OCI-LY7 (cell line): ENCODE data around the gene NELFCD. TPM values are rescaled to one million over a fixed set of nuclear protein-coding genes. Genes with fewer than 3 reads are reported as not detected.

Experiments used
- BruUV-seq: library from RNA; stranded (reverse); fragments of 400-500 nt; replicated peaks from 2 replicates; lab custom pipeline; 2021; lab: Mats Ljungman, UMichigan
- CTCF ChIA-PET: fragments of 300-600 bp; sonication (Branson Sonifier 250); formaldehyde crosslinking; loops from one replicate; lab custom pipeline; 2022; ENCODE audit warnings: antibody characterized with exemption; ENCODE audit not compliant: unreplicated experiment; lab: Charles Lee
- POLR2A ChIA-PET: fragments of 300-600 bp; sonication (Branson Sonifier 250); formaldehyde crosslinking; loops from one replicate; lab custom pipeline; 2022; ENCODE audit warnings: antibody characterized with exemption; lab: Charles Lee
- DNase-seq: peaks from one replicate; pipeline ENCODE4 v3.0.0-alpha.2; 2015; ENCODE audit warnings: low spot score
- H2AFZ ChIP-seq: fragments of 200-600 bp; sonication (generic), shearing (Covaris generic); 2 replicates; pipeline ENCODE4 v1.6.1; 2014; ENCODE audit warnings: mild to moderate bottlenecking, antibody characterized with exemption, low read length, moderate library complexity
- H3K27ac ChIP-seq: fragments of 200-600 bp; sonication (generic); 2 replicates; pipeline ENCODE4 v1.5.1; 2014; ENCODE audit warnings: mixed run types, low read depth, mild to moderate bottlenecking, moderate library complexity, low read length, inconsistent platforms; ENCODE audit not compliant: poor library complexity, severe bottlenecking
- H3K36me3 ChIP-seq: fragments of 200-600 bp; sonication (generic); 2 replicates; pipeline ENCODE4 v1.6.1; 2014; ENCODE audit warnings: mild to moderate bottlenecking, antibody characterized with exemption, low read length, moderate library complexity, mixed read lengths; ENCODE audit not compliant: insufficient read depth
- H3K4me1 ChIP-seq: fragments of 200-600 bp; sonication (generic); 2 replicates; pipeline ENCODE4 v1.5.1; 2014; ENCODE audit warnings: mild to moderate bottlenecking, low read length; ENCODE audit not compliant: insufficient read depth, poor library complexity, severe bottlenecking
- H3K4me2 ChIP-seq: fragments of 200-600 bp; sonication (generic); 2 replicates; pipeline ENCODE4 v1.6.1; 2014; ENCODE audit warnings: mild to moderate bottlenecking, low read length
- H3K4me3 ChIP-seq: fragments of 200-600 bp; sonication (generic); 2 replicates; pipeline ENCODE4 v1.5.1; 2014; ENCODE audit warnings: mild to moderate bottlenecking, low read depth, low read length; ENCODE audit not compliant: poor library complexity, severe bottlenecking
- H3K79me2 ChIP-seq: fragments of 200-600 bp; sonication (generic); 2 replicates; pipeline ENCODE4 v1.6.1; 2016; ENCODE audit warnings: low read depth, mild to moderate bottlenecking, low read length, moderate library complexity, mixed read lengths; ENCODE audit not compliant: insufficient read depth
- H3K9me2 ChIP-seq: fragments of 200-600 bp; sonication (generic); 2 replicates; pipeline ENCODE4 v1.6.1; 2016; ENCODE audit warnings: mild to moderate bottlenecking, low read length, mixed read lengths; ENCODE audit not compliant: insufficient read depth
- H3K9me3 ChIP-seq: fragments of 200-600 bp; sonication (generic); 2 replicates; pipeline ENCODE4 v1.6.1; 2014; ENCODE audit warnings: mild to moderate bottlenecking, mixed run types, low read length, mixed read lengths
- H4K20me1 ChIP-seq: fragments of 200-600 bp; sonication (generic); 2 replicates; pipeline ENCODE4 v1.6.1; 2014; ENCODE audit warnings: mild to moderate bottlenecking, antibody characterized with exemption, low read length, moderate library complexity, mixed read lengths; ENCODE audit not compliant: insufficient read depth
- EZH2phosphoT487 ChIP-seq: fragments of 200-600 bp; sonication (generic); IDR thresholded peaks from 2 replicates; pipeline ENCODE4 v1.6.1; 2018; ENCODE audit warnings: low read depth, borderline replicate concordance, mild to moderate bottlenecking, mixed run types, antibody characterized with exemption, low read length, moderate library complexity, mixed read lengths
- intact Hi-C: fragments of 100-400 bp; cut with micrococcal nuclease; formaldehyde crosslinking; loops from one replicate; pipeline ENCODE4 v1.10.0; 2022; ENCODE audit not compliant: unreplicated experiment
- total RNA-seq, 2 experiments: library from RNA; depleted of rRNA in 1 of 2; stranded (reverse); fragments of >200 nt in 1 of 2; shearing (Covaris generic) in 1 of 2; gene quantifications; 2 replicates each; pipeline ENCODE4 v1.2.3, GENCODE V29; 2014 to 2022
- TF ChIP-seq, protein P1 (sequence below): fragments of 200-600 bp; sonication (generic); conservative IDR thresholded peaks from 2 replicates; pipeline ENCODE4 v1.5.1; 2014; ENCODE audit warnings: mild to moderate bottlenecking, antibody characterized with exemption, low read length, moderate library complexity, mixed read lengths

NELFCD gene
- total RNA-seq, 2 experiments from 2014 or later = 90.7 to 143 TPM

DNA sequence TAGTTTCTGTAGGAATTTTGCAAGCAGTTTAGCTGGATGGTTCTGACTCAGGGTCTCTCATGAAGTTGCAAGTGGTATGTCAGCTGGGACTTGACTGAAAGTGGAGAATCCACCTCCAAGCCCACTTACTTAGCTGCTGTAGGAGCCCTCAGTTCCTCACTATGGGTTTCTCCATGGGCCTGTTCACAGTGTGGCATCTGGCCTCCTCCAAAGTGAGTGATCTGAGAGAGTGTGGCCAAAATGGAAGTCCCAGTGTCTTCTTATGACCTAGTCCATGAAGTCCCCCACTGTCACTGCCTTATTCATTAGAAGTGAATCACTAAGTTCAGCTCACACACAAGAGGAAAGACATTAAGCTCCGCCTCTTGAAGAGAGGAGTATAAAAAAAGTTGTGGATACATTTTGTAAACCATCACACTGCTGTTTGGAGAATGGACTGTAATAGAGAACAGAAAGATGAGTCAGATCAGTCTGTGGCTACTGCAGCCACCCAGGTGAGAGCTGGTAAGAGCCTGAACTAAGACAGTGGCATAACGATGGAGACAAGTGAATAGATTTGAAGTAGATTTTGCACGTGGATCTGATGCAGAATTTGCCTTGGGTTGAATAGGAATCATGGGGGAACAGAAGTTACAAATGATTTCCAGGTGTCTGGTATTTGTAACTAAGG lies 4.9 kb upstream of the NELFCD start:
- CTCF ChIA-PET = no interaction called here
- no peak for DNase-seq
- POLR2A ChIA-PET = interaction anchor here (0.7 kb wide), 1 partner anchor 119 kb away, joined by 4 read pairs; no protein-coding TSS in a partner anchor
- Histone ChIP-seq H3K27ac (no peak overlapping the region), H3K4me1 (peaks cover 26% of the 10 kb centered on the region), H3K9me3 (peaks cover 18% of the 10 kb centered on the region; the same call in 1 of the 2 replicates), H3K4me3 (no peak overlapping the region), H3K9me2 (no peaks in the 10 kb centered on the region), H3K4me2 (no peak overlapping the region), H2AFZ (no peak overlapping the region), H3K36me3 (no peaks in the 10 kb centered on the region), H3K79me2 (no peaks in the 10 kb centered on the region), H4K20me1 (no peaks in the 10 kb centered on the region)
- no TSS peak for BruUV-seq
- intact Hi-C loops = no loop called here
- TF ChIP-seq, protein P1, sequence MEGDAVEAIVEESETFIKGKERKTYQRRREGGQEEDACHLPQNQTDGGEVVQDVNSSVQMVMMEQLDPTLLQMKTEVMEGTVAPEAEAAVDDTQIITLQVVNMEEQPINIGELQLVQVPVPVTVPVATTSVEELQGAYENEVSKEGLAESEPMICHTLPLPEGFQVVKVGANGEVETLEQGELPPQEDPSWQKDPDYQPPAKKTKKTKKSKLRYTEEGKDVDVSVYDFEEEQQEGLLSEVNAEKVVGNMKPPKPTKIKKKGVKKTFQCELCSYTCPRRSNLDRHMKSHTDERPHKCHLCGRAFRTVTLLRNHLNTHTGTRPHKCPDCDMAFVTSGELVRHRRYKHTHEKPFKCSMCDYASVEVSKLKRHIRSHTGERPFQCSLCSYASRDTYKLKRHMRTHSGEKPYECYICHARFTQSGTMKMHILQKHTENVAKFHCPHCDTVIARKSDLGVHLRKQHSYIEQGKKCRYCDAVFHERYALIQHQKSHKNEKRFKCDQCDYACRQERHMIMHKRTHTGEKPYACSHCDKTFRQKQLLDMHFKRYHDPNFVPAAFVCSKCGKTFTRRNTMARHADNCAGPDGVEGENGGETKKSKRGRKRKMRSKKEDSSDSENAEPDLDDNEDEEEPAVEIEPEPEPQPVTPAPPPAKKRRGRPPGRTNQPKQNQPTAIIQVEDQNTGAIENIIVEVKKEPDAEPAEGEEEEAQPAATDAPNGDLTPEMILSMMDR = no peak
- no peak for TF ChIP-seq EZH2phosphoT487

DNA sequence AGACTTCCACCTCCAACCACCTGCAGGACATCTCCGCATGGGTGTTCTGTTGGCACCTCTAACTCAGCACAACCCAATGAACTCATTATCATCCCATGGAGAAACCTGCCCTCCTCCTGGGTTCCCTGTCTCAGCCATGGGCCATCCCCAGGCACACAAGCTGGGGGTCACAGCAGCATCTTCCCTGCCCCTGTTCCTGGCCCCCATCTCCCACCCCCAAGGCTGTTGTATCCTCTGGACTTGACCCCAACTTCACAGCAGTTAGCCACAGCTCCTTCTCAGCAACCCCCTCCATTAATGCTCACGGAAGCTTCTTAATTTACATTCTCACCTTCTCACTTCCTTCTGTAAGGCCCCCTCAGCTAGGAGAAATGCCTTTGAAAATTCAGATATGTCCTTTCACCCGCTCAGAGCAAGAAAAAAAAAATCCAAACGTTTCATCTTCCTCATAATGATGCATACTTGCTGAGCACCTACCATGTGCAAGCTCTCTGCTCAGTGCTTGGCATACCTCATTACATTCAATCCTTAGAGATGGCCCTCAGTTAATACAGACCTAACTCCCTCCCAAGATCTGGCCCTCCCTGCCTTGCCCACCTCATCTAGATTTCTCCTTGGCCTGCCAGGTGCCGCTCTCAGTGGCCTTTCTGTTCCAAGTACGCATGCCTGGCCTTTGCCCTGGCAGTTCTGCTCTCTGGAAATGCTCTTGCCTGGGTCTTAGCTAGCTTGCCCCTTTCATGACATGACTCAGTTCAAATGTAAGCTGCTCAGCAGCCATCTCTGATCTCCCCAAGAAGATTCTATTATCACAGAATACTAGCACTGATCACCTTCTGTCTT lies 2.5 kb upstream of the NELFCD start:
- Histone ChIP-seq H3K4me3 (peak overlapping the region; percentile 16), H3K27ac (peak overlapping the region; percentile 47), H3K9me3 (peaks cover 18% of the 10 kb centered on the region; the same call in 1 of the 2 replicates), H2AFZ (peak overlapping the region; percentile 78), H3K9me2 (no peaks in the 10 kb centered on the region), H3K36me3 (peaks cover 4% of the 10 kb centered on the region; the same call in 1 of the 2 replicates), H3K4me2 (peak overlapping the region; percentile 57), H3K79me2 (peaks cover 21% of the 10 kb centered on the region), H4K20me1 (no peaks in the 10 kb centered on the region), H3K4me1 (peaks cover 40% of the 10 kb centered on the region)
- TF ChIP-seq, protein P1 = no peak
- TF ChIP-seq EZH2phosphoT487 = no peak
- POLR2A ChIA-PET = interaction anchor here (0.6 to 2.9 kb wide), 10 partner anchors 8 to 186 kb away, joined by 3 to 17 read pairs (median 3); no protein-coding TSS in a partner anchor
- intact Hi-C loops = no loop called here
- BruUV-seq = no TSS peak
- CTCF ChIA-PET = interaction anchor here (0.5 to 0.6 kb wide), 2 partner anchors 71 to 740 kb away, joined by 5 to 9 read pairs; no protein-coding TSS in a partner anchor
- DNase-seq = peak; percentile 50
